GM18867 (cell line): Measurements from ENCODE around the gene ESYT1.

ENCODE experiments used
- ATAC-seq: cut with Tn5 transposase; IDR thresholded peaks from one replicate; pipeline ENCODE4 v1.9.1; 2021; ENCODE audit warnings: mild to moderate bottlenecking, moderate library complexity; ENCODE audit not compliant: unreplicated experiment

Gene ESYT1

GRCh38 chr12:56186957-56187356, 58.9 kb downstream of the ESYT1 start:
- no peak for ATAC-seq

- no peak for ATAC-seq
Observed at GRCh38 chr12:56188131-56188777, 60.2 kb downstream of the ESYT1 start.

- ATAC-seq, result no peak
Observed at GRCh38 chr12:56188778-56189098, 60.7 kb downstream of the ESYT1 start.

- peak; percentile 78 for ATAC-seq
Observed at GRCh38 chr12:56189099-56189917, 61.2 kb downstream of the ESYT1 start, which contains the start of gene SMARCC2. TSS of gene SMARCC2 (minus strand) at chr12:56189483. CDS start at chr12:56189461, 22 bp downstream.

- ATAC-seq, result peak; percentile 35
Observed at GRCh38 chr12:56189918-56190694, 62.0 kb downstream of the ESYT1 start.

GRCh38 chr12:56190695-56191155, 62.7 kb downstream of the ESYT1 start:
- ATAC-seq, result no peak

- ATAC-seq, result no peak
Observed at GRCh38 chr12:56192582-56192981, 64.5 kb downstream of the ESYT1 start.

GRCh38 chr12:56193025-56193578, 65.0 kb downstream of the ESYT1 start:
- ATAC-seq, result no peak
